HepG2 (cell line): Measurements from ENCODE around the gene CNPY4. TPM values are rescaled to one million over a fixed set of nuclear protein-coding genes. Genes with fewer than 3 reads are reported as not detected.
A peak's percentile ranks its signal among the peaks of the same experiment; 100 is the strongest.

Experiments used
- ARID3A ChIP-seq: IDR thresholded peaks from 2 replicates; pipeline ENCODE4 v1.6.1; 2012; ENCODE audit warnings: low read depth, low read length, improper control_type of control experiment
- KAT7 ChIP-seq: IDR thresholded peaks from 2 replicates; pipeline ENCODE4 v1.6.1; 2018; ENCODE audit warnings: borderline replicate concordance, missing compliant biosample characterization
- MATR3 ChIP-seq: sonication (generic); formaldehyde crosslinking; IDR thresholded peaks from 2 replicates; pipeline ENCODE4 v1.4.0; 2020; ENCODE audit warnings: missing genetic modification reagents
- MYC ChIP-seq: sonication (generic); formaldehyde crosslinking; IDR thresholded peaks from 2 replicates; pipeline ENCODE4 v1.9.0; 2021; ENCODE audit warnings: missing genetic modification reagents, borderline replicate concordance
- NFIB ChIP-seq: sonication (generic); formaldehyde crosslinking; IDR thresholded peaks from 2 replicates; pipeline ENCODE4 v1.9.0; 2021; ENCODE audit warnings: missing genetic modification reagents, mild to moderate bottlenecking, borderline replicate concordance
- RARG ChIP-seq: sonication (generic); formaldehyde crosslinking; IDR thresholded peaks from 2 replicates; pipeline ENCODE4 v1.4.0; 2020; ENCODE audit warnings: low read depth, mild to moderate bottlenecking, missing genetic modification reagents
- TAF1 ChIP-seq: sonication (generic); formaldehyde crosslinking; IDR thresholded peaks from 2 replicates; pipeline ENCODE4 v1.4.0; 2020; ENCODE audit warnings: missing genetic modification reagents
- WIZ ChIP-seq: sonication (generic); formaldehyde crosslinking; IDR thresholded peaks from 2 replicates; pipeline ENCODE4 v1.5.1; 2020; ENCODE audit warnings: mild to moderate bottlenecking, missing genetic modification reagents
- ZNF501 ChIP-seq: sonication (generic); formaldehyde crosslinking; IDR thresholded peaks from 2 replicates; pipeline ENCODE4 v1.5.1; 2020; ENCODE audit warnings: mild to moderate bottlenecking, moderate library complexity, missing genetic modification reagents
- ZNF616 ChIP-seq: sonication (generic); formaldehyde crosslinking; IDR thresholded peaks from 2 replicates; pipeline ENCODE4 v1.5.0; 2020; ENCODE audit warnings: low read depth, mild to moderate bottlenecking, missing genetic modification reagents
- ZNF639 ChIP-seq: conservative IDR thresholded peaks from 2 replicates; pipeline ENCODE4 v1.6.1; 2018; ENCODE audit warnings: missing genetic modification reagents
- ZNF766 ChIP-seq: sonication (generic); formaldehyde crosslinking; IDR thresholded peaks from 2 replicates; pipeline ENCODE4 v1.5.0; 2020; ENCODE audit warnings: missing genetic modification reagents, borderline replicate concordance
- ZNF776 ChIP-seq: sonication (generic); formaldehyde crosslinking; IDR thresholded peaks from 2 replicates; pipeline ENCODE4 v1.4.0; 2020; ENCODE audit warnings: mild to moderate bottlenecking, missing genetic modification reagents
- polyA plus RNA-seq, 8 experiments: library from polyadenylated mRNA; depleted of rRNA in 3 of 8; stranded (reverse) in 7 of 8; unstranded in 1 of 8; fragments of >200 nt; fragmentation: Illumina TruSeq in 4 of 8; extraction: Trizol in 4 of 8; gene quantifications; 2 replicates each; pipeline versions ENCODE4 v1.2.1 to v1.2.3, GENCODE V29; 2011 to 2016; ENCODE audit warnings: low read depth in 4 of 8, missing spikeins in 1 of 8, mixed read lengths in 1 of 8; ENCODE audit not compliant: insufficient read depth in 1 of 8
- total RNA-seq, 5 experiments: library from RNA; depleted of rRNA; stranded (reverse); fragments of >200 nt; fragmentation: Illumina TruSeq; extraction: Trizol; gene quantifications; 2 replicates each; pipeline ENCODE4 v1.2.3, GENCODE V29; 2016; ENCODE audit warnings: low read depth in 1 of 5
- TF ChIP-seq, protein P1 (sequence below): sonication (generic); formaldehyde crosslinking; IDR thresholded peaks from 2 replicates; pipeline ENCODE4 v1.5.1; 2020; ENCODE audit warnings: missing genetic modification reagents, mild to moderate bottlenecking, borderline replicate concordance
- TF ChIP-seq, protein P2 (sequence below): sonication (generic); formaldehyde crosslinking; IDR thresholded peaks from 2 replicates; pipeline ENCODE4 v1.4.0; 2020; ENCODE audit warnings: missing genetic modification reagents
- TF ChIP-seq, protein P3 (sequence below): sonication (generic); formaldehyde crosslinking; IDR thresholded peaks from 2 replicates; pipeline ENCODE4 v1.8.0; 2022; ENCODE audit warnings: mild to moderate bottlenecking, missing genetic modification reagents

CNPY4 gene
- total and polyA plus RNA-seq, 2 of the 13 experiments (the other 11 are each of a cell fraction or from before 2014, with no cell fraction given): 6.2 to 12.7 TPM

- TF ChIP-seq TAF1 (CRISPR knock-in tag) (peak; percentile 90), NFIB (no peak), MATR3 (CRISPR knock-in tag) (no peak), KAT7 (peak; percentile 88), MYC (CRISPR knock-in tag) (peak; percentile 99), WIZ (CRISPR knock-in tag) (no peak), RARG (CRISPR knock-in tag) (no peak), ZNF776 (CRISPR knock-in tag) (peak; percentile 88), ZNF639 (CRISPR knock-in tag) (peak; percentile 98), ZNF501 (CRISPR knock-in tag) (peak; percentile 88), ZNF616 (CRISPR knock-in tag) (peak; percentile 88), ZNF766 (peak; percentile 37), ARID3A (no peak)
- TF ChIP-seq, protein P1, sequence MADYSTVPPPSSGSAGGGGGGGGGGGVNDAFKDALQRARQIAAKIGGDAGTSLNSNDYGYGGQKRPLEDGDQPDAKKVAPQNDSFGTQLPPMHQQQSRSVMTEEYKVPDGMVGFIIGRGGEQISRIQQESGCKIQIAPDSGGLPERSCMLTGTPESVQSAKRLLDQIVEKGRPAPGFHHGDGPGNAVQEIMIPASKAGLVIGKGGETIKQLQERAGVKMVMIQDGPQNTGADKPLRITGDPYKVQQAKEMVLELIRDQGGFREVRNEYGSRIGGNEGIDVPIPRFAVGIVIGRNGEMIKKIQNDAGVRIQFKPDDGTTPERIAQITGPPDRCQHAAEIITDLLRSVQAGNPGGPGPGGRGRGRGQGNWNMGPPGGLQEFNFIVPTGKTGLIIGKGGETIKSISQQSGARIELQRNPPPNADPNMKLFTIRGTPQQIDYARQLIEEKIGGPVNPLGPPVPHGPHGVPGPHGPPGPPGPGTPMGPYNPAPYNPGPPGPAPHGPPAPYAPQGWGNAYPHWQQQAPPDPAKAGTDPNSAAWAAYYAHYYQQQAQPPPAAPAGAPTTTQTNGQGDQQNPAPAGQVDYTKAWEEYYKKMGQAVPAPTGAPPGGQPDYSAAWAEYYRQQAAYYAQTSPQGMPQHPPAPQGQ (CRISPR knock-in tag): peak; percentile 96; the same call in 1 of the 2 replicates
- TF ChIP-seq, protein P2, sequence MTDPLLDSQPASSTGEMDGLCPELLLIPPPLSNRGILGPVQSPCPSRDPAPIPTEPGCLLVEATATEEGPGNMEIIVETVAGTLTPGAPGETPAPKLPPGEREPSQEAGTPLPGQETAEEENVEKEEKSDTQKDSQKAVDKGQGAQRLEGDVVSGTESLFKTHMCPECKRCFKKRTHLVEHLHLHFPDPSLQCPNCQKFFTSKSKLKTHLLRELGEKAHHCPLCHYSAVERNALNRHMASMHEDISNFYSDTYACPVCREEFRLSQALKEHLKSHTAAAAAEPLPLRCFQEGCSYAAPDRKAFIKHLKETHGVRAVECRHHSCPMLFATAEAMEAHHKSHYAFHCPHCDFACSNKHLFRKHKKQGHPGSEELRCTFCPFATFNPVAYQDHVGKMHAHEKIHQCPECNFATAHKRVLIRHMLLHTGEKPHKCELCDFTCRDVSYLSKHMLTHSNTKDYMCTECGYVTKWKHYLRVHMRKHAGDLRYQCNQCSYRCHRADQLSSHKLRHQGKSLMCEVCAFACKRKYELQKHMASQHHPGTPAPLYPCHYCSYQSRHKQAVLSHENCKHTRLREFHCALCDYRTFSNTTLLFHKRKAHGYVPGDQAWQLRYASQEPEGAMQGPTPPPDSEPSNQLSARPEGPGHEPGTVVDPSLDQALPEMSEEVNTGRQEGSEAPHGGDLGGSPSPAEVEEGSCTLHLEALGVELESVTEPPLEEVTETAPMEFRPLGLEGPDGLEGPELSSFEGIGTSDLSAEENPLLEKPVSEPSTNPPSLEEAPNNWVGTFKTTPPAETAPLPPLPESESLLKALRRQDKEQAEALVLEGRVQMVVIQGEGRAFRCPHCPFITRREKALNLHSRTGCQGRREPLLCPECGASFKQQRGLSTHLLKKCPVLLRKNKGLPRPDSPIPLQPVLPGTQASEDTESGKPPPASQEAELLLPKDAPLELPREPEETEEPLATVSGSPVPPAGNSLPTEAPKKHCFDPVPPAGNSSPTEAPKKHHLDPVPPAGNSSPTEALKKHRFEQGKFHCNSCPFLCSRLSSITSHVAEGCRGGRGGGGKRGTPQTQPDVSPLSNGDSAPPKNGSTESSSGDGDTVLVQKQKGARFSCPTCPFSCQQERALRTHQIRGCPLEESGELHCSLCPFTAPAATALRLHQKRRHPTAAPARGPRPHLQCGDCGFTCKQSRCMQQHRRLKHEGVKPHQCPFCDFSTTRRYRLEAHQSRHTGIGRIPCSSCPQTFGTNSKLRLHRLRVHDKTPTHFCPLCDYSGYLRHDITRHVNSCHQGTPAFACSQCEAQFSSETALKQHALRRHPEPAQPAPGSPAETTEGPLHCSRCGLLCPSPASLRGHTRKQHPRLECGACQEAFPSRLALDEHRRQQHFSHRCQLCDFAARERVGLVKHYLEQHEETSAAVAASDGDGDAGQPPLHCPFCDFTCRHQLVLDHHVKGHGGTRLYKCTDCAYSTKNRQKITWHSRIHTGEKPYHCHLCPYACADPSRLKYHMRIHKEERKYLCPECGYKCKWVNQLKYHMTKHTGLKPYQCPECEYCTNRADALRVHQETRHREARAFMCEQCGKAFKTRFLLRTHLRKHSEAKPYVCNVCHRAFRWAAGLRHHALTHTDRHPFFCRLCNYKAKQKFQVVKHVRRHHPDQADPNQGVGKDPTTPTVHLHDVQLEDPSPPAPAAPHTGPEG: no peak; the same call in 1 of the 2 replicates
- TF ChIP-seq, protein P3, sequence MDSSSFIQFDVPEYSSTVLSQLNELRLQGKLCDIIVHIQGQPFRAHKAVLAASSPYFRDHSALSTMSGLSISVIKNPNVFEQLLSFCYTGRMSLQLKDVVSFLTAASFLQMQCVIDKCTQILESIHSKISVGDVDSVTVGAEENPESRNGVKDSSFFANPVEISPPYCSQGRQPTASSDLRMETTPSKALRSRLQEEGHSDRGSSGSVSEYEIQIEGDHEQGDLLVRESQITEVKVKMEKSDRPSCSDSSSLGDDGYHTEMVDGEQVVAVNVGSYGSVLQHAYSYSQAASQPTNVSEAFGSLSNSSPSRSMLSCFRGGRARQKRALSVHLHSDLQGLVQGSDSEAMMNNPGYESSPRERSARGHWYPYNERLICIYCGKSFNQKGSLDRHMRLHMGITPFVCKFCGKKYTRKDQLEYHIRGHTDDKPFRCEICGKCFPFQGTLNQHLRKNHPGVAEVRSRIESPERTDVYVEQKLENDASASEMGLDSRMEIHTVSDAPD: no peak
Observed at GRCh38 chr7:100081535-100082102, 37.8 kb upstream of the CNPY4 start, which contains the start of gene ZNF3 (continued).
